Stimulated activated effector memory CD8-positive, alpha-beta T cell treated with anti-CD3 and anti-CD28 coated beads, Interleukin-12 subunit alpha, Interleukin-12 subunit beta, amount 100 ng/mL, for 72 hours (primary cell): ENCODE results near the gene TPMT.

Source experiments
- ATAC-seq: fragments of 150-1000 bp; cut with Tn5 transposase; 2 replicates; pipeline ENCODE4 v1.10.0; 2021
- DNase-seq, 2 donors: peaks; one replicate each; pipeline ENCODE4 v3.0.0; 2021 to 2022; ENCODE audit warnings: low spot score in 2 of 2
- H3K27ac Mint-ChIP-seq: one replicate; pipeline ENCODE4 v1.8.0; 2022; ENCODE audit warnings: mild to moderate bottlenecking, mixed read lengths
- H3K36me3 Mint-ChIP-seq: one replicate; pipeline ENCODE4 v1.8.0; 2022; ENCODE audit warnings: mild to moderate bottlenecking, mixed read lengths
- H3K4me1 Mint-ChIP-seq: one replicate; pipeline ENCODE4 v1.8.0; 2022; ENCODE audit warnings: mixed read lengths
- H3K4me3 Mint-ChIP-seq: one replicate; pipeline ENCODE4 v1.8.0; 2022; ENCODE audit warnings: mild to moderate bottlenecking, mixed read lengths
- H3K9me3 Mint-ChIP-seq: one replicate; pipeline ENCODE4 v1.8.0; 2022; ENCODE audit warnings: mixed read lengths

The TPMT gene

DNA sequence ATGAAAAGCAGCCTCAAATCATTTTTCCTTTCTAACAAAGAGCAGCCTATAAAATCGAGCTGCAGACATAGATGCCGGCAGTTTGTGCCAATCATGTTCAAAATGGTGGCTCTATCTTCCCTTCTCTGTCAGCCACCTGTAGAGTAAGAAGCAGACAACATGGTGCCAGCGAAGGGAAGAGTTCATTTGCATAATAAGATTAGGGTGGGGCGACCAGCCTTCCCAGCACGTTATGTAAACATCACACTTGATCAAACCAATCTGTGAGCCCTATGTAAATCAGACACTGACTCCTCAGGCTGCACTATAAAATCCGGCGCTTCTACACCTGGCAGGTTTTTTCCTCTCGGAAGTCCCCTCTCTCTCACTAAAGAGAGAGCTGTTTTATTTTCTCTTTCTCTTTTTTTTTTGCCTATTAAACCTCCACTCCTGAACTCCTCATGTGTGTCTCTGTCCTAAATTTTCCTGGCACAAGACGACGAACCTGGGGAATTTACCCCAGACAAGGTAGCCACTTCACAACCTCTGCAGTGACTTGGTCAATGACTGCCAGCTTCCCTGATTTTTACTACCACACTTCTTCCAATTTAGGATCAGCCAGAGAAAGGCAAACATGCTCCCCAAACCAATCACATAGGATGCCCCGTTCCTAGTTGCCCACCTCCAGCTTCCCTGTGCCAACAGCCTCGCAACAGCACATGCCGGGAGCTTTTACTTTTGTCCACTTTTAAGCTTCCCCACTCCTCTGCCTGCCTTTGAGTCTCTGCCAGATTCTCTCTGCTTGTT lies 12.9 kb downstream of the TPMT start:
- DNase-seq (no peak), ATAC-seq (no peak)
- Mint-ChIP-seq H3K4me1 (peaks cover 8% of the 10 kb centered on the region), H3K4me3 (no peak overlapping the region), H3K36me3 (peaks cover 78% of the 10 kb centered on the region), H3K27ac (no peak overlapping the region), H3K9me3 (no peaks in the 10 kb centered on the region)

DNA sequence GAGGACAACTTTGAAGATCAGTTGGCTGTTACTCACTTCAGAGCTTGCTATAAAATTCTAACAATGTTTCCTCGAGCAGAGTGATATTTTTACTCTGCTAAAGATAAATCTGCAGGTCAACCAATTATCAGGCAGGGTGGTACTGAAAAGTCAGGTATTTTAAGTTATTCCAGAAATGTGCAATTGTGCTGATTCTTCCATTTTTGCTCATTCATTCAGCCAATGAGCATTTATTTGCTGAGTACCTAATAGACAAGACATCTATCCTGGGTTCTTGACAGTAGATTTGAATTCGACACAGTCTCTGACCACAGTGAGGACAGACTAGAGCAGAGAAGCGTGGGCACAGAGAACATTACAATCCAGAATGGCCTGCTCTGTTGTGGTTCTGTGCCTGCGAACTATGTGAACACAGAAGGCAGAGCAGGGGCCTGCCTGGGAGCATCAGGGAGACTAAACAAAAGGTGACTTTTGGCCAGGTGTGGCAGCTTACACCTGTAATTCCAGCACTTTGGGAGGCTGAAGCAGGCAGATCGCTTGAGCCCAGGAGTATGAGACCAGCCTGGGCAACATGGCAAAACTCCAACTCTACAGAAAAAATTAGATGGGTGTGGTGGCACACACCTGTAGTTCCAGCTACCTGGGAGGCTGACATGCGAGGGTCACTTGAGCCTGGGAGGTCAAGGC lies 14.8 kb downstream of the TPMT start:
- no peak for DNase-seq
- ATAC-seq: no peak
- Mint-ChIP-seq H3K4me3 (no peak overlapping the region), H3K4me1 (peaks cover 7% of the 10 kb centered on the region), H3K9me3 (no peaks in the 10 kb centered on the region), H3K36me3 (peaks cover 78% of the 10 kb centered on the region), H3K27ac (peak overlapping the region; percentile 30)

DNA sequence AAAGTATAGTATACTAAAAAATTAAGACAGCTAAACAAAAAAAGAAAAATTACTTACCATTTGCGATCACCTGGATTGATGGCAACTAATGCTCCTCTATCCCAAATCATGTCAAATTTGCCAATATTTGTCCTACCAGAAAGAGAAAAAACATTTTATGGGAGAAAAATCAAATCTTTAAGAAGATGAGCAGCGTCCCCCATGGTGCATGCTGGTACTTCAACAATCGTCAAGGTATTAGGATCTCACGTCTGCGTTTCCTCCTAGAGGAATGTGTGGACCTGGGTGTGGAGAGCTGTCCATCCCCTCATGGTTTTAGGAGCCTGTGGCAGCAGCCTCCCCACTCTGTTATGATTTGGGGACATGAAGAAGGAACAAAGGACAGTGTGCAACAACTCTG lies 16.0 kb downstream of the TPMT start:
- Mint-ChIP-seq H3K4me1 (peaks cover 7% of the 10 kb centered on the region), H3K9me3 (no peaks in the 10 kb centered on the region), H3K36me3 (peaks cover 76% of the 10 kb centered on the region), H3K27ac (no peak overlapping the region), H3K4me3 (no peak overlapping the region)
- no peak for ATAC-seq
- no peak for DNase-seq

DNA sequence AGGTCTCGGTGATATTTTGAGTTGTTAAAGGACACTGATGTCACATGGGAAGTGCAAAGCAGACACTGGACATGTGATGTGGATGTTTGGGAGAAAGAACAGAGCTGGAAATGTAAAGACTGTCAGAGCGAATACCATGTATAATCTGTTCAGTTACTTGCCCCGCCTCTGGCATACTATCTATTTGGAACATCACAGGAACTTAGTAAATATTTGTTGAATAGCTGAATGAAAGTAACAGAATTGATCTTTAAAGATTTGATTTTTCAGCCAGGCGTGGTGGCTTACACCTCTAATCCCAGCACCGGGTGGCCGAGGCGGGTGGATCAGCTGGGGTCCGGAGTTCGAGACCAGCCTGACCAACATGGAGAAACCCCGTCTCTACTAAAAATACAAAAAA lies 18.6 kb downstream of the TPMT start:
- Mint-ChIP-seq H3K4me3 (no peak overlapping the region), H3K36me3 (peaks cover 85% of the 10 kb centered on the region), H3K9me3 (no peaks in the 10 kb centered on the region), H3K4me1 (no peaks in the 10 kb centered on the region), H3K27ac (no peak overlapping the region)
- ATAC-seq (no peak), DNase-seq (no peak)

DNA sequence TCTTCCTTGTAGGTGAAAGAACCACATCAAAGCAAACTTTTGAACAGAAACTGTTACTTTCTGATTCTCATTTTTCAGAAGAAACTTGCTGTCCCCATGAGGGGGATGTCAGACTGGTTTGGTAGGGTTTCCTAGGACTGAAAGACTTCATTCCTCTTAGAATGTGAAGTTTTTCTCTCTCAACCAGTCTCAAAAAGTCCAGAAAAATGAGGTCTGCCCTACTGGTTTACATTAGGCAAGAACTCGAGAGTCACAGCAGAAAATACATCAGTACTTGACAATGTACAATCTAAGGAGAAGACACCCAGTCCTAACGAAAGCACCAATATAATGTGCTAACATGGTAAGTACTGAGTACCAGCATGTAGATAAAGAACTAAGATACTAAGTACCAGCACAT lies 19.7 kb downstream of the TPMT start:
- no peak for ATAC-seq
- no peaks in the 10 kb centered on the region for H3K9me3 Mint-ChIP-seq
- H3K27ac Mint-ChIP-seq: no peak overlapping the region
- H3K4me1 Mint-ChIP-seq: no peaks in the 10 kb centered on the region
- no peak overlapping the region for H3K4me3 Mint-ChIP-seq
- DNase-seq: no peak
- peaks cover 85% of the 10 kb centered on the region for H3K36me3 Mint-ChIP-seq

DNA sequence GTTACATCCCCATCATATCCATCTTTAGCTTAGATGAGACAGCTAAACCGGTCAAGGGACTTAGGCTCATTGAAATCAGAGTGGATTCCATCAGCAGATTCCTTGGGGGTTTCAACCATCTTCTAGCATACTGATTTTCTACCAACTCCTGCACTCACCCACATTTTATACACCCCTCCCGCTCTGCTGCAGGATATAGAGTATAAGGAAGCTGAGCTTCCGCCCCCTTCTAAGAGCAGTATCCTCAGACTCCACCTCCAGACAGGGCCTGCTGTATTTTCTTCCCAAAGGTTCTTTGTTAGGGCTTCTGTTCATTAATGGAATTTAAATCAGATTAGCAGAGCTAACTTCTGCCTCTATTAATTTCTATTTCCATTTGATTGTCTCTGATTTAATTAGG lies 22.5 kb downstream of the TPMT start:
- DNase-seq (no peak), ATAC-seq (no peak)
- Mint-ChIP-seq H3K9me3 (no peaks in the 10 kb centered on the region), H3K36me3 (peaks cover 63% of the 10 kb centered on the region), H3K27ac (no peak overlapping the region), H3K4me3 (no peak overlapping the region), H3K4me1 (no peaks in the 10 kb centered on the region)

GRCh38 chr6:18126121-18126520 lies 28.8 kb downstream of the TPMT start:
- H3K4me1 Mint-ChIP-seq: peaks cover 7% of the 10 kb centered on the region
- no peak overlapping the region for H3K27ac Mint-ChIP-seq
- H3K9me3 Mint-ChIP-seq: no peaks in the 10 kb centered on the region
- peaks cover 15% of the 10 kb centered on the region for H3K36me3 Mint-ChIP-seq
- DNase-seq (no peak), ATAC-seq (no peak)
- H3K4me3 Mint-ChIP-seq: no peak overlapping the region

DNA sequence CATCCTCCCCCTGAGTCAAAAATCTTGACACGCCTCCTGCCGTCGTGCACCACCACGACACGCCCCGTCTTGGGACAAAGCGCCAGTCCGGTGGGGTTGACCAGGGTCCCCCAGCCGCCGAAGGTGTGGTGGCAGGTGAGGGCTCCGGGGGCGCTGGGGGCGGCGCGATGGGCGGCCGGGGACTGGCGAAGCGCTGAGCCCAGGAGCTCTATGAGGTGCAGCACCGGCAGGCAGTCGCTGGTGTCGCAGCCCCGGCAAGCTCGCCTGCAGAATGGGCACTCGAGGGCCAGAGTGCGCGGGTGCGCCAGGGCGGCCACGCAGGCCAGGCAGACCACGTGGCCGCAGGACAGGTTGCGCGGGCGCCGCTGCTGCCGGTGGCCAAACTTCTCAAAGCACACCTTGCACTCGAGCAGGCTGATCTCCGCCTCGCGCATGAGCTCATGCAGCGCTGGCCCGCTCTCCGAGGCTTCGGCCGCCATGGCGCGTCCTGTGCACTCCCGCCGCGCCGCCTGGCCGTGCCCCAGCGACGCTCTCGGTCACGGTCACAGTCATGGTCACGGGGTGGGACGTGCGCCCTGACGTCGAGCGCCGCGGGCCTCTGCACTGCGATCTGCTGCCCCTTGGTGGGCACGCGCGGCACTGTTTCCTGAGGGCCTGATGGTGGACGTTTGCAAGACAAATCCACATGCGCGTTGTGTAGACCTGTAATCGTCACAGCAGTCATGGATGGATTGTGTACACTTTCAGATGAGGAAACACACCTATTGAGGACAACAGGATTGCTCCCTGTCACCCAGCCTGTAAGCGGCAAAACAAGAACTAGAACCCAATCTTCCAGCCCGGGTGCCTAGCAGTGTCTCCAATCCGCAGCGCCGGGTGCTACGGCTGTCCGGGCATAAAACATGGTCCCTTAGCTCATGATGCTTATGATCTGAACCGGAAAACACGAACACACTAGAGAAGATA lies 32.5 kb downstream of the TPMT start, which contains the start of gene NHLRC1:
TSS of gene NHLRC1 (minus strand) at position 550 of the 966 bp plus-strand sequence. CDS start at position 479, 71 bp downstream.
- no peak within 1 kb of the TSS for H3K27ac Mint-ChIP-seq
- H3K9me3 Mint-ChIP-seq: no peaks in the 10 kb centered on the region
- DNase-seq (peak; percentile 58 to 80), ATAC-seq (peak; percentile 98)
- H3K4me1 Mint-ChIP-seq: peaks cover 7% of the 10 kb centered on the region
- peak within 1 kb of the TSS; percentile 63 for H3K4me3 Mint-ChIP-seq
- no peaks in the 10 kb centered on the region for H3K36me3 Mint-ChIP-seq

GRCh38 chr6:18121580-18122127 lies 33.2 kb downstream of the TPMT start:
- Mint-ChIP-seq H3K27ac (no peak overlapping the region), H3K9me3 (no peaks in the 10 kb centered on the region), H3K36me3 (no peaks in the 10 kb centered on the region), H3K4me3 (peak overlapping the region; percentile 63), H3K4me1 (peaks cover 7% of the 10 kb centered on the region)
- ATAC-seq (no peak), DNase-seq (no peak)

DNA sequence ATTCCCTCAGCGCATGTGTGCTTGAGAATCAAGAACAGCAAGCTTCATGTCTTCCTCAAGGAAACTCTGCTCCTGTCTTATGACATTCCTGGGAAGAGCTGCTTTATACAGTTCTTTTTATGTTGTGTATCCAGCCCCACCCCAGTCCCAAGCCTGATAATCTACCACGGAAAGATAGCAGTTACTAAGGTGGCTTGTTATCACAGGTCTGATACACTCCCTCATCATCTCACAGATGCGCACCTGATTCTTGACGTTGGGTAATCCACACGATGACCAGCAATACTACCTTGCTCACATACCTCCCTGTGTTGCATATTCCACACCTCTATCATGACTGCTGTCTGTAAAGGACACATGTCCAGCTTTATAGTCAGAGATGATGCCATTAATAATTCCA lies 35.6 kb downstream of the TPMT start:
- H3K27ac Mint-ChIP-seq: no peak overlapping the region
- DNase-seq (no peak), ATAC-seq (no peak)
- no peak overlapping the region for H3K4me3 Mint-ChIP-seq
- H3K9me3 Mint-ChIP-seq: no peaks in the 10 kb centered on the region
- peaks cover 18% of the 10 kb centered on the region for H3K4me1 Mint-ChIP-seq
- peaks cover 8% of the 10 kb centered on the region for H3K36me3 Mint-ChIP-seq

DNA sequence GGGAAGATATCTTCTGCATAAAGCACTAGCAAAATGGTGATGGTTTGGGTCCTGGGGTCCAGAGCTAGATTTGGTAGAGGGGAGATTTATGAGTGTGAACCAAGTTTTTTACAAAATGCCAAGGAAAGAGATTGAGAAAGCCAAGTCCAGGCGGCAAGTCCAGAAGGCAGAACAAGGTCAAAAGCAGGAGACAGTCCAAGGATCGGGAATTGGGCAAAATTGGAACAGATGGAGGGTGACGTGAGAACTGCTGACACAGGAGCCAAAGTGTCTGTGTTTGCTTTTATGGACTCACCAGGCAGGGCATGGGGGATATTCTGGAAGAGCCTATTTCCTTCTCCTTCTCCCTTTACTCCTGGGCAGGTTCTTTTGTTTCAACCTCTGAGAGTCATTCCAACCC lies 36.5 kb downstream of the TPMT start:
- ATAC-seq (no peak), DNase-seq (no peak)
- H3K27ac Mint-ChIP-seq: no peak overlapping the region
- no peak overlapping the region for H3K4me3 Mint-ChIP-seq
- peaks cover 8% of the 10 kb centered on the region for H3K36me3 Mint-ChIP-seq
- peaks cover 18% of the 10 kb centered on the region for H3K4me1 Mint-ChIP-seq
- H3K9me3 Mint-ChIP-seq: no peaks in the 10 kb centered on the region

GRCh38 chr6:18117136-18117535 lies 37.7 kb downstream of the TPMT start:
- no peak for DNase-seq
- Mint-ChIP-seq H3K27ac (no peak overlapping the region), H3K4me3 (no peak overlapping the region), H3K9me3 (no peaks in the 10 kb centered on the region), H3K4me1 (peaks cover 12% of the 10 kb centered on the region), H3K36me3 (peaks cover 8% of the 10 kb centered on the region)
- no peak for ATAC-seq

GRCh38 chr6:18115356-18115755 lies 39.5 kb downstream of the TPMT start:
- peak overlapping the region; percentile 30 for H3K27ac Mint-ChIP-seq
- H3K4me1 Mint-ChIP-seq: peaks cover 12% of the 10 kb centered on the region
- peaks cover 8% of the 10 kb centered on the region for H3K36me3 Mint-ChIP-seq
- H3K4me3 Mint-ChIP-seq: peak overlapping the region; percentile 23
- DNase-seq (no peak), ATAC-seq (peak; percentile 94)
- H3K9me3 Mint-ChIP-seq: no peaks in the 10 kb centered on the region

DNA sequence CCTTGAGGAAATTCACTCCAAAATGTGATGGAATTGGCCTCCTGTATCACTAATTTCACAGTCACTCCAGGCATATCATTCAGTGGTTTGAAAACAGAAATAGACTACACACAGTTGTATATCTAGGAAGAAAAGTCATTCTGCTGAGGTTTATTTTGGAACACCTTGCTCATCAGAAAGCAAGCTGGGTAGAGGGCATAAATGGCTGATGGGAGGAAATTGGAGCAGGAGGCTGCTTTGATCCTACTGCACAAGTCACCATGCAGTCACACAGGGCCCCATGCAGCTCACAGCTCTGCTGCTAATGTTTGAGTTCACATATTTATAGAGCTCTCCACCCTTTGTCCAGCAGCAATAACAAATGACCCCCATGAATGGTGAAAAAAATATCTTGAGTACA lies 44.7 kb downstream of the TPMT start:
- peaks cover 11% of the 10 kb centered on the region for H3K9me3 Mint-ChIP-seq
- no peak overlapping the region for H3K27ac Mint-ChIP-seq
- H3K4me3 Mint-ChIP-seq: no peak overlapping the region
- ATAC-seq: no peak
- no peak for DNase-seq
- H3K4me1 Mint-ChIP-seq: peaks cover 2% of the 10 kb centered on the region
- peaks cover under 1% of the 10 kb centered on the region for H3K36me3 Mint-ChIP-seq

DNA sequence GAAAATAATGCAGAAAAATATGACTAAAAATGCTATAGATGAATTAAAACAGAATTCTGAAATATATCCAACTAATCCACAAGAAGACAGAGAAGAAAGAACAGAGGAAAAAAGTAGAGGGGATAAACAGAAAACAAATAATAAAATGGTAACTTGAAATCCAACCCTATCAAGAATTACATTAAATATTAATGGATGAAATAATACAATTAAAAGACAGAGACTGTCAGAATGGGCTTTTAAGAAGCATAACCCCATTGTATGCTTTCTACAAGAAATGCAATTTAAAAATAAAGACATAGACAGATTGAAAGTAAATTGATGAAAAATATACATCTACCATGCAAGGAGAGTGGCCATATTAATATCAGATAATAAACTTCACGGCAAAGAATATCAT lies 47.8 kb downstream of the TPMT start:
- ATAC-seq: no peak
- DNase-seq: no peak
- H3K4me3 Mint-ChIP-seq: no peak overlapping the region
- no peaks in the 10 kb centered on the region for H3K4me1 Mint-ChIP-seq
- H3K36me3 Mint-ChIP-seq: no peaks in the 10 kb centered on the region
- H3K9me3 Mint-ChIP-seq: peaks cover 11% of the 10 kb centered on the region
- no peak overlapping the region for H3K27ac Mint-ChIP-seq
